WTC11 (cell line): ENCODE data around the gene GSTM2. TPM values are rescaled to one million over a fixed set of nuclear protein-coding genes. Genes with fewer than 3 reads are reported as not detected.

Experiments used
- ATAC-seq: fragments of 200-7000 bp; cut with Tn5 transposase; 2 replicates; pipeline ENCODE4 v1.10.0; 2021; ENCODE audit warnings: mild to moderate bottlenecking, moderate library complexity
- CTCF ChIA-PET: fragments of 300-600 bp; sonication (Branson Sonifier 250); formaldehyde crosslinking; loops from one replicate; lab custom pipeline; 2021; ENCODE audit warnings: antibody characterized with exemption; lab: Charles Lee
- POLR2A ChIA-PET: fragments of 350-600 bp; sonication (Branson Sonifier 250); formaldehyde crosslinking; loops from one replicate; lab custom pipeline; 2021; ENCODE audit warnings: antibody characterized with exemption; lab: Charles Lee
- DNase-seq: peaks from one replicate; pipeline ENCODE4 v3.0.0; 2021; ENCODE audit warnings: low spot score
- H3K27ac Mint-ChIP-seq: 2 replicates; pipeline ENCODE4 v1.8.0; 2021; ENCODE audit warnings: mixed read lengths
- H3K27me3 Mint-ChIP-seq: 2 replicates; pipeline ENCODE4 v1.8.0; 2021; ENCODE audit warnings: low read depth, mild to moderate bottlenecking, moderate library complexity, mixed read lengths
- H3K36me3 Mint-ChIP-seq: 2 replicates; pipeline ENCODE4 v1.8.0; 2021; ENCODE audit warnings: mixed read lengths
- H3K4me1 Mint-ChIP-seq: 2 replicates; pipeline ENCODE4 v1.8.0; 2022; ENCODE audit warnings: mixed read lengths
- H3K4me3 Mint-ChIP-seq: 2 replicates; pipeline ENCODE4 v1.8.0; 2021; ENCODE audit warnings: mild to moderate bottlenecking, moderate library complexity, mixed read lengths
- H3K9me3 Mint-ChIP-seq: 2 replicates; pipeline ENCODE4 v1.8.0; 2021; ENCODE audit warnings: mixed read lengths
- ATF6 ChIP-seq: sonication (generic); formaldehyde crosslinking; IDR thresholded peaks from 2 replicates; pipeline ENCODE4 v1.8.1; 2023; ENCODE audit warnings: mild to moderate bottlenecking, missing genetic modification reagents
- CREB1 ChIP-seq: sonication (generic); formaldehyde crosslinking; IDR thresholded peaks from 2 replicates; pipeline ENCODE4 v1.8.0; 2023; ENCODE audit warnings: mild to moderate bottlenecking, missing genetic modification reagents
- GRHL2 ChIP-seq: fragments of 250-450 bp; sonication (Bioruptor Pico); IDR thresholded peaks from 2 replicates; pipeline ENCODE4 v1.8.0; 2022; ENCODE audit warnings: mild to moderate bottlenecking, moderate library complexity; ENCODE audit not compliant: insufficient replicate concordance, severe bottlenecking
- HMGA2 ChIP-seq: fragments of 250-450 bp; sonication (Bioruptor Pico); IDR thresholded peaks from 2 replicates; pipeline ENCODE4 v1.4.0; 2021; ENCODE audit warnings: mild to moderate bottlenecking, moderate library complexity
- IRF2 ChIP-seq: sonication (generic); formaldehyde crosslinking; IDR thresholded peaks from 2 replicates; pipeline ENCODE4 v1.8.0; 2022; ENCODE audit warnings: low read depth, missing genetic modification reagents, borderline replicate concordance
- NFATC4 ChIP-seq: fragments of 250-450 bp; sonication (Bioruptor Pico); IDR thresholded peaks from 2 replicates; pipeline ENCODE4 v1.9.0; 2021; ENCODE audit warnings: mild to moderate bottlenecking
- OVOL2 ChIP-seq: fragments of 250-450 bp; sonication (Bioruptor Pico); IDR thresholded peaks from 2 replicates; pipeline ENCODE4 v1.9.0; 2021; ENCODE audit warnings: mild to moderate bottlenecking, borderline replicate concordance
- PREB ChIP-seq: sonication (generic); formaldehyde crosslinking; IDR thresholded peaks from 2 replicates; pipeline ENCODE4 v1.8.1; 2022; ENCODE audit warnings: mild to moderate bottlenecking, missing genetic modification reagents, moderate library complexity, borderline replicate concordance
- PRRX2 ChIP-seq: fragments of 250-450 bp; sonication (Bioruptor Pico); IDR thresholded peaks from 2 replicates; pipeline ENCODE4 v1.8.0; 2021; ENCODE audit warnings: mild to moderate bottlenecking
- ZNF138 ChIP-seq: sonication (generic); formaldehyde crosslinking; conservative IDR thresholded peaks from 2 replicates; pipeline ENCODE4 v1.8.1; 2022; ENCODE audit warnings: mild to moderate bottlenecking, moderate library complexity, missing genetic modification reagents
- ZNF232 ChIP-seq: sonication (generic); formaldehyde crosslinking; IDR thresholded peaks from 2 replicates; pipeline ENCODE4 v1.8.0; 2022; ENCODE audit warnings: mild to moderate bottlenecking, missing genetic modification reagents
- ZNF423 ChIP-seq: fragments of 250-450 bp; sonication (Bioruptor Pico); IDR thresholded peaks from 2 replicates; pipeline ENCODE4 v2.1.2; 2022; ENCODE audit warnings: mild to moderate bottlenecking, moderate library complexity
- ZNF512 ChIP-seq: sonication (generic); formaldehyde crosslinking; IDR thresholded peaks from 2 replicates; pipeline ENCODE4 v1.8.1; 2022; ENCODE audit warnings: missing genetic modification reagents, borderline replicate concordance
- total RNA-seq: library from RNA; stranded (reverse); gene quantifications from 3 replicates; pipeline ENCODE4 v1.2.3, GENCODE V29; 2021
- TF ChIP-seq, protein P1 (sequence below): sonication (generic); formaldehyde crosslinking; IDR thresholded peaks from 2 replicates; pipeline ENCODE4 v1.8.1; 2023; ENCODE audit warnings: mild to moderate bottlenecking, missing genetic modification reagents, moderate library complexity
- TF ChIP-seq, protein P2 (sequence below): sonication (generic); formaldehyde crosslinking; IDR thresholded peaks from 2 replicates; pipeline ENCODE4 v1.8.0; 2023; ENCODE audit warnings: missing genetic modification reagents
- TF ChIP-seq, protein P3 (sequence below): sonication (generic); formaldehyde crosslinking; IDR thresholded peaks from 2 replicates; pipeline ENCODE4 v1.8.1; 2023; ENCODE audit warnings: mild to moderate bottlenecking, missing genetic modification reagents
- TF ChIP-seq, protein P4 (sequence below): sonication (generic); formaldehyde crosslinking; IDR thresholded peaks from 2 replicates; pipeline ENCODE4 v1.8.1; 2022; ENCODE audit warnings: mild to moderate bottlenecking, moderate library complexity, missing genetic modification reagents

GSTM2 gene
- total RNA-seq, 1 experiment from 2014 or later: 12.9 TPM

DNA sequence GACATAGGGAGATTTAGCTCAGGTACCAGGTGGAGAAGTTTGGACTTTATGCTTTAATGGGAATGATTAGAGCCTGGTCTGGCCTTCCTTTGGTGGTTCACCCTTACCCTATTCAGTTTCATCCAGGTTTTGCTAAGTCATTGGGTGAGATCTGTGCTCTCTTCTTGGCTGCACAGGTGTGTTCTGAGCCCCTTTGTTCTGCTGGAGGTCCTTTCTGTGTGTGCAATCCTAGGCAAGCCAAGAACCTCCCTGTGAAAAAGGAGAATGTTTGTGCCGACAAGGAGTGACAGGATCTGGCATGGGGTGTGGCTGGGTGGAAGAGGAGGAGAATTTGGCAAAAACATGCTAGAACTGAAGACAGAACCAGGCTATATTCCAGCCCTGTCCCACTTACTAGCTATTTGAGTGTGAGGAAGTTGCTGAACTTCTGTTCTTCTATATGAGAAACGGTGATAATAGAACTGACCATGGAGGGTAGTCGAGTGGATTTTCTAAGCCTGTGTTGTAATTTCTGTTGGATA, 48.8 kb downstream of the GSTM2 start:
- CTCF ChIA-PET: interaction anchor here (1.9 to 2.5 kb wide), 2 partner anchors 58 to 76 kb away, joined by 13 to 15 read pairs; no protein-coding TSS in a partner anchor
- H3K27ac Mint-ChIP-seq: no peak overlapping the region
- no peaks in the 10 kb centered on the region for H3K9me3 Mint-ChIP-seq
- H3K36me3 Mint-ChIP-seq: no peaks in the 10 kb centered on the region
- no peaks in the 10 kb centered on the region; the same call in 1 of the 2 replicates for H3K27me3 Mint-ChIP-seq
- DNase-seq: no peak
- TF ChIP-seq ZNF423 (CRISPR knock-in tag) (no peak), HMGA2 (CRISPR knock-in tag) (no peak), ZNF232 (CRISPR knock-in tag) (no peak), GRHL2 (CRISPR knock-in tag) (no peak), ZNF512 (CRISPR knock-in tag) (no peak), ZNF138 (CRISPR knock-in tag) (no peak), NFATC4 (CRISPR knock-in tag) (no peak), OVOL2 (CRISPR knock-in tag) (no peak), PRRX2 (CRISPR knock-in tag) (no peak)
- TF ChIP-seq, protein P1, sequence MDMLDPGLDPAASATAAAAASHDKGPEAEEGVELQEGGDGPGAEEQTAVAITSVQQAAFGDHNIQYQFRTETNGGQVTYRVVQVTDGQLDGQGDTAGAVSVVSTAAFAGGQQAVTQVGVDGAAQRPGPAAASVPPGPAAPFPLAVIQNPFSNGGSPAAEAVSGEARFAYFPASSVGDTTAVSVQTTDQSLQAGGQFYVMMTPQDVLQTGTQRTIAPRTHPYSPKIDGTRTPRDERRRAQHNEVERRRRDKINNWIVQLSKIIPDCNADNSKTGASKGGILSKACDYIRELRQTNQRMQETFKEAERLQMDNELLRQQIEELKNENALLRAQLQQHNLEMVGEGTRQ (CRISPR knock-in tag): no peak
- TF ChIP-seq, protein P2, sequence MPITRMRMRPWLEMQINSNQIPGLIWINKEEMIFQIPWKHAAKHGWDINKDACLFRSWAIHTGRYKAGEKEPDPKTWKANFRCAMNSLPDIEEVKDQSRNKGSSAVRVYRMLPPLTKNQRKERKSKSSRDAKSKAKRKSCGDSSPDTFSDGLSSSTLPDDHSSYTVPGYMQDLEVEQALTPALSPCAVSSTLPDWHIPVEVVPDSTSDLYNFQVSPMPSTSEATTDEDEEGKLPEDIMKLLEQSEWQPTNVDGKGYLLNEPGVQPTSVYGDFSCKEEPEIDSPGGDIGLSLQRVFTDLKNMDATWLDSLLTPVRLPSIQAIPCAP (CRISPR knock-in tag): no peak
- TF ChIP-seq, protein P3, sequence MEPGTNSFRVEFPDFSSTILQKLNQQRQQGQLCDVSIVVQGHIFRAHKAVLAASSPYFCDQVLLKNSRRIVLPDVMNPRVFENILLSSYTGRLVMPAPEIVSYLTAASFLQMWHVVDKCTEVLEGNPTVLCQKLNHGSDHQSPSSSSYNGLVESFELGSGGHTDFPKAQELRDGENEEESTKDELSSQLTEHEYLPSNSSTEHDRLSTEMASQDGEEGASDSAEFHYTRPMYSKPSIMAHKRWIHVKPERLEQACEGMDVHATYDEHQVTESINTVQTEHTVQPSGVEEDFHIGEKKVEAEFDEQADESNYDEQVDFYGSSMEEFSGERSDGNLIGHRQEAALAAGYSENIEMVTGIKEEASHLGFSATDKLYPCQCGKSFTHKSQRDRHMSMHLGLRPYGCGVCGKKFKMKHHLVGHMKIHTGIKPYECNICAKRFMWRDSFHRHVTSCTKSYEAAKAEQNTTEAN (CRISPR knock-in tag): no peak
- TF ChIP-seq, protein P4, sequence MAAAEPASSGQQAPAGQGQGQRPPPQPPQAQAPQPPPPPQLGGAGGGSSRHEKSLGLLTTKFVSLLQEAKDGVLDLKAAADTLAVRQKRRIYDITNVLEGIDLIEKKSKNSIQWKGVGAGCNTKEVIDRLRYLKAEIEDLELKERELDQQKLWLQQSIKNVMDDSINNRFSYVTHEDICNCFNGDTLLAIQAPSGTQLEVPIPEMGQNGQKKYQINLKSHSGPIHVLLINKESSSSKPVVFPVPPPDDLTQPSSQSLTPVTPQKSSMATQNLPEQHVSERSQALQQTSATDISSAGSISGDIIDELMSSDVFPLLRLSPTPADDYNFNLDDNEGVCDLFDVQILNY (CRISPR knock-in tag): no peak
- ATAC-seq: no peak
- H3K4me3 Mint-ChIP-seq: no peak overlapping the region
- no peaks in the 10 kb centered on the region for H3K4me1 Mint-ChIP-seq
- POLR2A ChIA-PET: no interaction called here

DNA sequence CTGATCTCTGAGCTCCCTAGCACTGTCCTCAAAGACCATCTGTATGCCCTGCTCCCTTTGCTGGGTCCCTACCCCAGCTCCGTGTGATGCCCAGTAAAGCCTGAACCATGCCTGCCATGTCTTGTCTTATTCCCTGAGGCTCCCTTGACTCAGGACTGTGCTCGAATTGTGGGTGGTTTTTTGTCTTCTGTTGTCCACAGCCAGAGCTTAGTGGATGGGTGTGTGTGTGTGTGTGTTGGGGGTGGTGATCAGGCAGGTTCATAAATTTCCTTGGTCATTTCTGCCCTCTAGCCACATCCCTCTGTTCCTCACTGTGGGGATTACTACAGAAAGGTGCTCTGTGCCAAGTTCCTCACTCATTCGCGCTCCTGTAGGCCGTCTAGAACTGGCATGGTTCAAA, 49.9 kb downstream of the GSTM2 start:
- ChIA-PET POLR2A (no interaction called here), CTCF (interaction anchor here (0.6 to 2.5 kb wide), 6 partner anchors 32 to 267 kb away, joined by 3 to 15 read pairs (median 4); partner anchors contain the start of gene AHCYL1)
- Mint-ChIP-seq H3K27me3 (no peaks in the 10 kb centered on the region; the same call in 1 of the 2 replicates), H3K36me3 (no peaks in the 10 kb centered on the region), H3K27ac (no peak overlapping the region), H3K4me1 (no peaks in the 10 kb centered on the region), H3K9me3 (peaks cover 7% of the 10 kb centered on the region), H3K4me3 (no peak overlapping the region)
- ATAC-seq (no peak), DNase-seq (no peak)
- TF ChIP-seq, protein P4 (CRISPR knock-in tag): no peak
- TF ChIP-seq CREB1 (CRISPR knock-in tag) (no peak), GRHL2 (CRISPR knock-in tag) (no peak), ATF6 (CRISPR knock-in tag) (no peak), IRF2 (CRISPR knock-in tag) (no peak), PREB (no peak)
- TF ChIP-seq, protein P1 (CRISPR knock-in tag): no peak
